Measurements from ENCODE around the gene TOMM70.
"Not testable (repeated sequence)": the region's sequence is repeated elsewhere in the genome, so short reads cannot be mapped to it uniquely, and the experiment has no call there.

Gene TOMM70

DNA sequence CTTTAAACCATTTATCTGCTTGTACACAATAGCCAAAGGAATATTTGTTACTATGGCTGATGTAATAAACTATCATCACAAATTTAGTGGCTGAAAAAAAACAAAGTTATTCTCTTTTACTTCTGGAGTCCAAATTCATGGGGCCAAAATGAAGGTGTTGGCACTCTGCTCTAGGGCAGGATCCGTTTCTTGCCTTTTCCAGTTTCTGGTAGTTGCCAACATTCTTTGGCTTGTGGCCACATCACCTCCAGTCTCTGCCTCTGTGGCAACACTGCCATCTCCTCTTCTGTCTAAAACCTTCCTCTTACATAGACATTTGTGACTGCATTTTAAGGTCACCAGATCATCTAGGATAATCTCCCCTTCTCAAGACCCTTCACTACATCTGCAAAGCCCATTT lies 39.0 kb downstream of the TOMM70 start:
- DNase-seq, result no peak

DNA sequence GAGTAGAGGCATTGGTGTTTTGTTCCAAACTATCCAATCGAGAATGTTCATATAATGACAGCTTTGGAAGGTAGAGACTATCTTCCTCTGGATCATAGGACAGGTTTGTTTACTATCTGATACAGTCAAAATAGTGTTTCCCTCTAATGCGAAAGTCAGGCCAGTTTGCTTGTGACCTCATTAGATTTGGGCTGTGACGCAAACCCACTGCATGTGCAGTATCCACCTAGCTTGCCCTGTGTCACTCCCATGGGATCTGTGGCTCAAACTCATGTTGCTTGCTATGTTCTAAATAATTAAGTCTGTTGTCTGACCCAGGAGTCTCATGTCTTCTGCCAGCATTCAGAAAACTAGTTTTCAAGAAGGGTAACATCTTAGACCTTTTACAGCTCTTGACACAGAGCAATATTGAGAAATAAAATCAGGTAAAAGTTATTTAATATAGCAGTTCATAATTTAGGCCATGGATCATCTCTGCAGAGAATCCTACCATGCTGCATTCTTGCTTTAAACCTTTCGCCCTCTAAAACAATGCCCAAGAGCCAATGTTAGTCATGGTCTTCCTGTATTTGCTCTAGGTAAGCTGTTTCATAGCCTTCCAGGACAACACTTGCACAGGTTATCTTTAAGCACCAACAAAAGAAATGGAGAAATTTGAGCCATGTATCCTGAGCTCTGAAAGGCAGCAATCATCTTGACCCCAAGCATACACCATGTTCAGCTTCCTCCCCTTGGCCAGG lies 40.0 kb downstream of the TOMM70 start:
- DNase-seq, result no peak

DNA sequence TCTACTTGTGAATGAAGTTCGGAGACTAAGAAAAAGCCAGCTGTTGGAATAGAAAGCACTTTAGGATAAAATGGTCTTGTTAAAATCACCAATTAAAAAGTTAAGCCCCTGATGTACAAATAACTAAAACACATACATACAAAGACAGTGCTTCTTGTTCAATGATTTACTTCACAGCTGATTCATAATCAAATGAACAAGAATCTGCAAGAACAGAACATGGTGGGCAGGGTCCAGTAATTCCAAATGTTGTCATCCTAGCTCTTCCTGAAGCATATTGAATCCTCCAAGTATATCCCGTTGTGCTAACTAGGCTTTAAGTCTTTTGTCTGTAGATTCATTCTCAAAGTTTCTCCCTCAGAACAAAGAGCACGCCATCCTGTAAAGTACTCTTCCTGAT lies 41.9 kb downstream of the TOMM70 start:
- DNase-seq, result no peak

DNA sequence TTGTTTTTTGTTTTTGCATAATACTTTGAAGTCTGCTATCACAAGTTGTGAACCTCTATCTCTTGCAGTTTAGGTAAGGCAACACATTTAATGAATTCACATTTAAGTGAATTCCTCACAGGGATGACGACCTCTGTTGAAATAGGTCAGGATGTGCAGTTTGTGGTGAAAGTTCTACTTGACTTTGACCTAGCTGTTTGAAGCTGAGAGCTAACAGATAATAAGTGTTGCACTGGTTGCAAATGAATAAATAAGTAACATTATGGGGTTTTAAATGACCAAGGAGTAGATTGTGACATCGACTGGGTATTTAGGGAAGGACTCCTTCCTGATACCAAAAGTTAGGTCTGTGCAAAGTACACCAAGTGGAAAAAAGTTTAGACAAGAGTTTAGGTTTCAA lies 42.5 kb downstream of the TOMM70 start:
- DNase-seq, result no peak

DNA sequence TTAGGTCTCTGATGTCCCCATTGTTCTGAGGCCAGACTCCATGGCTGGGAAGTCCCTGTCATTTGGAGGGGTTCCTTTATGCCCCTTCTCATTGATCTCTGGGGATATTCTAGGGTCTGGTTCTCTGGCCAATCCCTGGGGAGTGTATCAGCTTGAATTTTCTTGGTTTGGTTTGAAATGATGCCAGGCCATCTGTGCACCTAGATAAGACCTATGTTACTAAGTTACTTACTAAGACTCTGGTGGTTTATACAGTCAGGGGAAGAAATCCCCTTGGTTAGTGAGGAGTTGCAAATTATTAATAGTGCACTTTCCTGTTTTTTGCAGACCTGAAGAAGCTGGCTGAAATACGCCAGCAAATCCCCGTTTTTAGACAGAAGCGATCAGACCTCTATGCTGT lies 46.0 kb downstream of the TOMM70 start:
- no peak for DNase-seq

DNA sequence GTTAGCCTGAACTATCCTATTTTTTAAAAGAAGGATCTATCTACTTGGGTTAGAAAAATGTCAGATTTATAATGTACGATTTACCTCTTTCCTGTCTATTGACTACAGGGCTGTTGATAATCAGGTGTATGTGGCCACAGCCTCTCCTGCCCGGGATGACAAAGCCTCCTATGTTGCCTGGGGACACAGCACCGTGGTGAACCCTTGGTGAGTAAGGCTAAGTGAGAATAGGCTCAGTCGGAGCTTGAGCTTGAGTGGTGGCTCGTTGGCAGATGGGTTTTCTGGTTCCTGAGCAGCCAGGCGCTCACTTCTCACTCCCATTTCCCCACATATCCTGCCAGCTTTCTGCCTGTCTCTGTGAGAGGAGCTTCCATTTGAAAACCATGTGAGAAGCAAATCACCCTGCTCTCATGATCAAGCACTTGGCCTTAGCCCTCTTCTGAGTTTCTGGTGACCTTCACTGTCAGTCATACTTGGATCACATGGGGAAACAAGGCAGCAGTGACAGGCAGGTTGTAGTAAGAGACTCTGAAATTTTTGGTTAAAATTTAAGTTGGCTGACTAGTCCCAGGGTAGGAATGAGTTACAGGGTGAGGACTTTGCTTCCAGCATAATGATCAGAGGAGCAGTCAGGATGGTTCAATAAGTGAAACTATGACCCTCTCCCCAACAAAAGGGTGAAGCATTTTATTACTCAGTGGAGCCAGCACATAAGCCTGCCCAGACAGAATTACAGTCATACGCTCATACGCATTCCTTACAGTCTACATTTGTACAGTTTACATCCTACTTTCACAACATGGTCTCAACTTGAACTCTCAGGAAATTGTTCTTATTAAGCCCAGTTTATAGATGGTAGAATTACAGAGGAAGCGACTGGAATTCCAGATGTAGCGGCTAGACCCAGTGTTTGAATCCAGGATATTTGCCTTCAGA lies 48.3 kb downstream of the TOMM70 start:
- no peak for DNase-seq

DNA sequence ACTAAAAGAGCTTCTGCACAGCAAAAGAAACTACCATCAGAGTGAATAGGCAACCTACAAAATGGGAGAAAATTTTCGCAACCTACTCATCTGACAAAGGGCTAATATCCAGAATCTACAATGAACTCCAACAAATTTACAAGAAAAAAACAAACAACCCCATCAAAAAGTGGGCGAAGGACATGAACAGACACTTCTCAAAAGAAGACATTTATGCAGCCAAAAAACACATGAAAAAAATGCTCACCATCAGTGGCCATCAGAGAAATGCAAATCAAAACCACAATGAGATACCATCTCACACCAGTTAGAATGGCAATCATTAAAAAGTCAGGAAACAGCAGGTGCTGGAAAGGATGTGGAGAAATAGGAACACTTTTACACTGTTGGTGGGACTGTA lies 49.1 kb downstream of the TOMM70 start:
- not testable (repeated sequence) for DNase-seq

DNA sequence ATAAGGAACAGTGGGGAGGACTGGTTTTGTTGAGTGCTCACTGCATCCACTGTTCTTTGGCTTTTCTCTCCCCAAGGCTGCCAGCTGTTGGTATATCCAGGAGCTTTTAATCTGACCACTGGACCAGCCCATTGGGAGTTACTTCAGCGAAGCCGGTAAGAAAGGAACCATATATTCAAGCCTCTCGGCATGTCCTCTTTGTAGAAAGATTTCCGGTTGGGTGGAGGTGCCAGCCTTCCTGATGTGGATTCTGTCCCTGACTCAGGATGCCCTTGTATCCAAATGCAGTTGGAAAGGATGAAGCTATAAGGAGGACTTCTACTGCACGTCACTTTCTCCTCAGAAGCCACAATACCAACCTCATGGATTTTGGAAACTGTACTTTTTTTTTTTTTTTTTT lies 52.2 kb downstream of the TOMM70 start:
- no peak for DNase-seq

DNA sequence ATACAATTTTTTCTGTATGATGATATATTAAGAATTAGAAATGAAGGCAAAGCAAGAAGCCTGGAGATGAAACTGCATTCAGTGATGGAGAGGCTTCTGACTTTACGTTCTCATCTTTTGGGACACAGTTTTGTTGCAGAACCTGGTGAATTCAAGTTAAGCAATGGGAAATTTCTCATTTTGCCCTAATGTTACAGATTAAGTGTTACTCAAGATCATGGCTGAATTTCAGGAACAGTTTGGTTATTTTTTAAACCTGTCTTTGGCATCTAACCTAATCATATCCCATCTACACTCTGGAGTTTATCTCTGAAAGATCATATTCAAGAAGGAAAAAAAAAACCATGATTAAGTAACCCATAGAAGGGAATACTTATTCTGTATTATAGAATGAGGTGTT lies 60.4 kb downstream of the TOMM70 start:
- no peak for DNase-seq

DNA sequence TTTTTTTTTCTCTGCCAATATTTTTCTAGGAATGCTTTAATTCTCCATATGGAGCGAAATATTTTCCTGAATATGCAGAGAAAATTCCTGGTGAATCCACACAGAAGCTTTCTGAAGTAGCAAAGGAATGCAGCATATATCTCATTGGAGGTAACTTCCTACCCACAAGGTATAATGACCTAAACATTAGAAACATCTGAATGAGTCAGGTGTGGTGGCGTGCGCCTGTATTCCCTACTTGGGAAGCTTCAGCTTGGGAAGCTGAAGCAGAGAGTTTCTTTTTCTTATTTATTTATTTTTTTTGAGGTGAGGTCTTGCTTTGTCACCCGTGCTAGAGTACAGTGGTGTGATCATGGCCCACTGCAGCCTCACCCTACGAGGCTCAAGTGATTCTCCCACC lies 61.1 kb downstream of the TOMM70 start:
- no peak for DNase-seq

DNA sequence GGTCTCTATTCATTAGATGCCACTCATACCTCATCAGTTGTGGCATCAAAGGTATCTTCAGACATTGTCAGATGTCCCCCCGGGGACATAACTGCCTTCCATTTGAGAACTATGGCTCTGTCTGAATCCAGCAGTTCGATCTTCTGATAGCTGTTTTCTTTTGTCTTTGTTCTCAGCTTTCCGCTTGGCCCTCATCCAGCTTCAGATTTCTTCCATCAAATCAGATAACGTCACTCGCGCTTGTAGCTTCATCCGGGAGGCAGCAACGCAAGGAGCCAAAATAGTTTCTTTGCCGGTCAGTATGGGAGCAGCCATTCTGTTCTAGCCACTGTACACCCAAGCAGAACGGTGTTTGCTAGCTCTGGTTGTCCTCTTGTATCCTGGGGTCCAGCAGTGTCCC lies 62.0 kb downstream of the TOMM70 start:
- no peak for DNase-seq

DNA sequence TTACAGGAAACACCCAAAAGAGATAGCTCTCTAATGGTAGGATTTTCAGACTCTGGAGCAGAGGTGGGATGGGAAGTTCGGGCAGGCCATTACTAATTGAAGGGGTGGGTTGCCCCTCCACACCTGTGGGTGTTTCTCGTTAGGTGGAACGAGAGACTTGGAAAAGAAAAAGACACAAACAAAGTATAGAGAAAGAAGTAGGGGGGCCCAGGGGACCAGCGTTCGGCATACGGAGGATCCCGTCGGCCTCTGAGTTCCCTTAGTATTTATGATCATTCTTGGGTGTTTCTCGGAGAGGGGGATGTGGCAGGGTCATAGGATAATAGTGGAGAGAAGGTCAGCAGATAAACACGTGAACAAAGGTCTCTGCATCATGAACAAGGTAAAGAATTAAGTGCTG lies 64.7 kb downstream of the TOMM70 start:
- DNase-seq, result not testable (repeated sequence)

DNA sequence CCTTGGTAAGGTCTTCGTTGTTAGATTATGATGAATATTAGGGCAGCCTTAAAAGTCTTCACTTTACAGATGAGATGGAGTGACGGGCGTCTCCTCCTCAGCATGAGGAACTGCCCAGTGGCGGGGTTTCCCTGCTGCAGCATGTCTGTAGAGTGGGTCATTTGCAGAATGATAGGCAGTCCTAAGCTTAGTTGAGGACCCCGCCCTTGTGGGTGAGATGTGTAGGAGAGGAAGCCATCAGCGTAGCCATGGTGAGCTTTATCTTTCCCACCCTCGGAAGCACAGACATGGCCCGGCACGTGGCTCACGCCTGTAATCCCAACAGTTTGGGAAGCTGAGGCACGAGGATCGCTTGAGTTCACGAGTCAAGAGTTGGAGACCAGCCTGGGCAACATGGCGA lies 65.5 kb downstream of the TOMM70 start:
- no peak for DNase-seq

DNA sequence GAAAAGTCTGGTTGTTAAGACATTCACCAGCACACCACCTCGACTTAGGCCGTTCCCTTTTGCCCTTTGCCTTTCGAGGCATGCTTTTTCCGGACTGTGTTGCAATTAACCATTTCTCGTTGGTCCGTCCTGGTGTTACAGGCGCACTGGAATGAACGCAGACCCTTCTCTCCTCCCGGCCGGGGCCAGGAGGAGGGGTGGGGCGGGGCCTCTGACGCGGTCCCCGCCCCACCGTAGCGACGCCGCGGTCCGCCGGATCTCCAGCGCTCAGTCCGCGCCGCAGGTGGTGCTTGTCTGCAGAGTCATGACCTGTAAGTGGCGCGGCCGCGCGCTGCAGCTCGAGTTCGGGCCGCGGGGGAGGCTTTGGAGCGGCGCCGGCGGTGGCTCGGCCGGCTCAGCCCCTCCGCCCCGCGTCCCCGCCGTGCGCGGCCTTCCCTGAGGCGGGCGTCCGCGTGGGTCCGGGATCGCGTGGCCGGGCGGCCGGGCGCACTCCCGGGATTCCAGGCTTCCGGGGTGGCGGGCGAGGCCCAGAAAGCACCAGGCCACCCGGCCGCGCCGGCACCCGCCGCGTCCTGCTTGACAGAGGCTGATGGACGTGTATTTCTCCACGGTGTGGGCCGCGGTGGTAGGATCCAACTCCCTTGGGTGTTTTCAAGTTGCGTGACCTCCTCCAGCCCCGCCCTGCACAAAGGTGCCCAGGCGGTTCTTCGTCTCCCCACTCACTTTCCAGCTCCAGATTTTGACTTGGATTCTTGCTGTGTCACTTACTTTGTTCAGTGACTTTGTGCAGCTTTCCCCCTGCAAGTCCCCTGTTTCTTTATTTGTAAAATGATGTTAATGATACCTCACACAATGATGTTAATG lies 66.2 kb downstream of the TOMM70 start, which contains the start of gene NIT2:
Gene NIT2, plus strand, starts transcription at position 270 of the 864 bp plus-strand sequence. Its CDS starts 35 bp downstream, at position 305.
- peak; percentile 62 for DNase-seq

DNA sequence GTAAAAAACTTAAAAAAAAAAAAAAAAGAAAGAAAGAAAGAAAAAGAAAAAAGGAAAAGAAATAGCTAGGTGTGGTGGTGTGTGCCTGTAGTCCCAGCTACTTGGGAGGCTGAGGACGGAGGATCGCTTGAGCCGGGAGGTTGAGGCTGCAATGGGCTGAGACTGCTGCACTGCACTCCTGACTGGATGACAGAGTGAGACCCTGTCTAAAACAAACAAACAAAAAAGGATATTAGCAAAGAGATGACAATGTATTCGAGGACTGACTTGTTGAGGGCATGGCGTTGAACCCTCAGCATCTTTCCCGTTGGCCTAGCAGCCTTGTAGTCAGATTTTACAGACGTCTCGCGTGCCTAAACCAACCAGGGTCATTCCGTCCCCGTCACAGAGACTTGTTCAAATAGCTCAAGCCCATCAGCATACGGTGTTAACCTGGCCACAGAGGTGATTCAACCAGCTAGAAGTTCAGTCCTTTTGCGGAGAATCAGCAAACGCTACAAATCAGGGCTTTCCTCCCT lies 66.9 kb downstream of the TOMM70 start:
- no peak for DNase-seq

DNA sequence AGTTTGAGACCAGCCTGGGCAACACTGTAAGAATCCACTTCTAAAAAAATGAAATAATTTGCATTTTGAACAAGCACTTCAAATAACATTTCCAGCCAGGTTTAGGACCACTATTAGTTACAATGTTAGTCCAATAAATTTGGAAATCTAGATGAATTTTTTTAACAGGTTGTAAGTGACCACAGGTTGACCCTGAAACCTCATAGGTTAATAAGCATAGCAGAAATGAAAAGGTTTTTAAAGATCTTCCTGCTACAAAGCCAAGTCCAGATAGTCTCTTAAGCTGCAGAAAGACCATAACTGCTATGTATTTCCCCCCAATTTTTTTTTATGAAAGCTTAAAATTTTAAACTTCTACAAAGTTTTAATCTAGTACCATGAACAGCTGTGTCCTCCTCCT lies 67.8 kb downstream of the TOMM70 start:
- no peak for DNase-seq

DNA sequence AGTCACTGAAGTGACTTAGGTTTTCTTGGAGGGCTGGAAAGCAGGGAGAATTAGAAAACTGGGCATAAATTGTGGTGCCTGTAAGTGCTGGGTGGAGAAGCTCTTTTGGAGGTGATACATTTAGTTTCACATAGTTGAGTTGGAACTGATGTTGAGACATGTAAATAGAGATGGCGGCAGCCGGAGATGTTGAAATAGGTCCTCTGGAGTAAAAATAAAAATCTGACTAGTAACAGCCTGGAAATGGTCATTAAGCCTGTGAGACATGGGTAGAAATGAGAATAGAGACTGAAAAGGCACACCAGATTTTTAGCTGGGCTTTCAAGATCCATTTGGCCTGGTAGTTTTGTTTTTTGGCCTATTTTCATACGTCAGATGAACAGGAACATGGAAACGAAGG lies 69.2 kb downstream of the TOMM70 start:
- DNase-seq, result no peak

DNA sequence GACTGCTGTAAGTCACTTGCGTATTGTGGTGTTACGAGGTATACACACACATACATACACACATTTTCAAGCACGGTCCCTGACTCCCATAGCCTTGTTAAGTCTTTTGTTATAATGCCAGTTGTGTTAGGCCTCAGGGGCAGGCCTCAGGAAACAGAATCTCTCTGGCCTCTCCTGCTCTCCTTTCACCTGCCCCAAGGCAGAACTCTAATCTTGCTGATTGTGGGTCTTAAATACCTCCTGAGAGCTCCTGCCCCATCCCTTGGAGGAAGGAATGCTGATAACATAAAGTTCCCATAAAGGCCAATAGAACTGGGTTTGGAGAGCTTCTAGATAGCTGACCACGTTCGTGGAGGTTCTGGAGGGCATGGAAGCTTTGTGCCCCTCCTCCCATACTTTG lies 70.2 kb downstream of the TOMM70 start:
- no peak for DNase-seq

DNA sequence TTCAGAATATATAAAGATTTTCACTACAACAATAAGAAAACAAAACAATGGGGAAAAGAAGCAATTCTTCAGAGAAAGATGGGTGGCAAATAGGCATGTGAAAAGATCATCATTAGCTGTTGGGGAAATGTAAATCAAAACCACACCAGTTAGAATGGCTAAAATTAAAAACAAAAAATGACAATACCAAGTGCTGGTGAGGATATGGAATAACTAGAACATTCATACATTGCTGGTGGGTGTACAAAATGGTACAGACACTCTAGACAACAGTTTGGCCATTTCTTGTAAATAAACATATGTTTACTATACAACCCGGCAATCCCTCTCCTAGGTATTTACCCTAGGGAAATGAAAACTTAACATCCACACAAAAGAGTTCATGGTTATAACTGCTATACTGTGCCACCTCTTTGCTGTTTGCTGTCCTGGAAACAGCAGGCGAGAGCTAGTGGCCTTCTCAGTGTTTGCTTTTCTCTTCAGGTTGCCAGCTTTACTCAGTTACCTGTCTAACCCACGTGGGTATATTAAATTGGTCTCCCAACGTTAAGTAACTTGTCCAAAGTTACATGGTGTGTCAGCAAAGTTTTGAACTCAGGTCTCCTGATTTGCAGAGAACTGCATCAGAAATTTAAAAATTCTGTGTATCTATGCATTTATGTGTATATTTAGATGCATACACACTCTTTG lies 70.9 kb downstream of the TOMM70 start:
- DNase-seq, result no peak

DNA sequence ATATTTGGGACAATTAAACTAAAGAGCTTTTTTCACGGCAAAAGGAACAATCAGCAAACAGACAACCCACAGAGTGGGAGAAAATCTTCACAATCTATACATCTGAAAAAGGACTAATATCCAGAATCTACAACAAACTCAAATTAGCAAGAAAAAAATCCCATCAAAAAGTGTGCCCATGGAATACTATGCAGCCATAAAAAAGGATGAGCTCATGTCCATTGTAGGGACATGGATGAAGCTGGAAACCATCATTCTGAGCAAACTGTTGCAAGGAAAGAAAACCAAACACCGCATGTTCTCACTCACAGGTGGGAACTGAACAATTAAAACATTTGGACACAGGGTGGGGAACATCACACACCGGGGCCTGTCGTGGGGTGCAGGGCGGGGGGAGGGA lies 73.5 kb downstream of the TOMM70 start:
- not testable (repeated sequence) for DNase-seq

DNA sequence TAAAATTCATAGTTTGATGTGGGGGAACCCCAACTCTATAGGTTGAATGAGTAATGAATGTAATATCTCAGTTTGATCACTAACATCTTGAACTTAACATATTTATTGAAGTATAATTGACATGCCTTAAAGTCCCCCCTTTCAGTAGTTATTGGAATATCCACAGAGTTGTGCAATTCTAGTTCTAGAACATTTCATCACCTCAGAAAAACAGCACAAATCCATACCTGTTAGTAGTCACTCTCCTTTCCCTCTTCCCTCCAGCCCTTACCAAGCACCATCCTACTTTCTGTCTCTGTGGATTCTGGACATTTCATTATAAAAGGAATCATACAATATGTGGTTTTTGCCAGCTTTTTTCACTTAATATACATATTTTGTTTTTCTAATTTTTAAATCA lies 75.1 kb downstream of the TOMM70 start:
- no peak for DNase-seq

DNA sequence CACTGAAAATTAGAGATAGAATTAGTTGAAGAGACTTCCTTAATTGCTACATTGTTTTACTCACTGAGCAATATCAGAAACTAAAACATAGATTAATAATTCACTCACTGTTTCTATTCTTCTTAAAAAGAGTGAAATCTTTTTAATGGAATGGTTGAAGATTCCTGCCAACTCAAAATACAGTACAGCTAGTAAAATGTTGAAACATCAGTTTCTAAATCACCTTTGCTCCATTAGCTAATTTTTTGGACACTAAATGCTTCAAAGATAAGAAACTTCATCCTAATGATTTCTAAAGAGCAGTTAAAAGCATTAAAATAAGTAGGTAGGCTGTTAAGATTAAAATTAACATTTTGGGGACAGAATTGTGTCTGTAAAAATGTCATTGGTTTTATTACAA lies 76.8 kb downstream of the TOMM70 start:
- no peak for DNase-seq
